Mesendoderm (in vitro differentiated cells): ENCODE results near the gene DKKL1.

Source experiments
- DNase-seq: peaks from one replicate; pipeline ENCODE4 v3.0.0; 2013
- H2AK5ac ChIP-seq: 2 replicates; pipeline ENCODE4 v1.6.1; 2013; ENCODE audit warnings: low read length, inconsistent platforms
- H2BK120ac ChIP-seq: 2 replicates; pipeline ENCODE4 v1.6.1; 2013; ENCODE audit warnings: low read depth, mild to moderate bottlenecking, low read length, moderate library complexity, mixed read lengths
- H2BK15ac ChIP-seq: replicated peaks from 2 replicates; pipeline ENCODE4 v1.6.1; 2013; ENCODE audit warnings: low read depth, mild to moderate bottlenecking, moderate library complexity
- H2BK5ac ChIP-seq: 2 replicates; pipeline ENCODE4 v1.6.1; 2013; ENCODE audit warnings: low read length, inconsistent platforms
- H3K18ac ChIP-seq: 2 replicates; pipeline ENCODE4 v1.6.1; 2013; ENCODE audit warnings: mild to moderate bottlenecking, low read length, mixed read lengths
- H3K23ac ChIP-seq: one replicate; pipeline ENCODE4 v1.6.1; 2013; ENCODE audit warnings: low read length
- H3K27ac ChIP-seq: 2 replicates; pipeline ENCODE4 v1.5.1; 2013; ENCODE audit warnings: low read depth, mild to moderate bottlenecking, inconsistent platforms, low read length, moderate library complexity
- H3K27me3 ChIP-seq: 2 replicates; pipeline ENCODE4 v1.6.1; 2013; ENCODE audit warnings: low read length, control low read depth, mild to moderate bottlenecking, inconsistent platforms; ENCODE audit not compliant: insufficient read depth, poor library complexity
- H3K36me3 ChIP-seq: 2 replicates; pipeline ENCODE4 v1.6.1; 2013; ENCODE audit warnings: low read length, inconsistent platforms; ENCODE audit not compliant: control insufficient read depth, insufficient read depth
- H3K4ac ChIP-seq: one replicate; pipeline ENCODE4 v1.6.1; 2013; ENCODE audit warnings: low read depth, mild to moderate bottlenecking, low read length, moderate library complexity
- H3K4me1 ChIP-seq: 2 replicates; pipeline ENCODE4 v1.6.1; 2013; ENCODE audit warnings: low read depth, low read length, inconsistent platforms; ENCODE audit not compliant: control insufficient read depth
- H3K4me2 ChIP-seq: 2 replicates; pipeline ENCODE4 v1.6.1; 2013; ENCODE audit warnings: low read length
- H3K4me3 ChIP-seq: 2 replicates; pipeline ENCODE4 v1.5.1; 2013; ENCODE audit warnings: mild to moderate bottlenecking, low read length
- H3K56ac ChIP-seq: one replicate; pipeline ENCODE4 v1.6.1; 2013; ENCODE audit warnings: low read length
- H3K79me1 ChIP-seq: 2 replicates; pipeline ENCODE4 v1.6.1; 2013; ENCODE audit warnings: low read length, inconsistent platforms
- H3K79me2 ChIP-seq: 2 replicates; pipeline ENCODE4 v1.6.1; 2013; ENCODE audit warnings: mild to moderate bottlenecking, low read length; ENCODE audit not compliant: control insufficient read depth, insufficient read depth
- H3K9ac ChIP-seq: 2 replicates; pipeline ENCODE4 v1.6.1; 2013; ENCODE audit warnings: low read length, inconsistent platforms
- H4K5ac ChIP-seq: one replicate; pipeline ENCODE4 v1.6.1; 2013; ENCODE audit warnings: low read length
- H4K8ac ChIP-seq: one replicate; pipeline ENCODE4 v1.6.1; 2013; ENCODE audit warnings: low read depth, mild to moderate bottlenecking, control low read depth, low read length, moderate library complexity
- WGBS: extraction: QIAGEN DNeasy Blood & Tissue Kit; methylation state at CpG from one replicate; pipeline ENCODE4 v1.1.7; 2013; ENCODE audit warnings: low lambda C conversion rate, missing lambda C conversion rate; ENCODE audit not compliant: insufficient coverage; ENCODE audit errors: extremely low coverage; 5-methylcytosine and 5-hydroxymethylcytosine counted together

Gene DKKL1

DNA sequence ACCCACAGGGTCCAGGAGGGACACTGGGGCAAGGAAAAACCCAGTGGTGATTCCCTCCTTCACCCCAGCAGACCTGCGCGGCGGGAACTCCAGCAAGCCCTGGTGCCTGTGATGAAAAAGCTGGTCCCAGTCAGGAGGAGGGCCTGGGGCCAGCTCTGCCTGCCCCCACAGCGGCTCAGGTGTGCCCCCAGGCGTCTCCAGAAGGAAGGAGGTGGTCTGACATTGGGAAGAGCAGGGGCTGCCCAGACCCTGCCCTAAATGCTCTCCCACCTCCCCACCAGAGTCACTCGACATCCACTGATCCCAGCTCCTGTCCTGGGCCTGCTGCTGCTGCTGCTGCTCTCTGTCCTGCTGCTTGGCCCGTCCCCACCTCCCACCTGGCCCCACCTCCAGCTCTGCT is 53.4 kb downstream of the DKKL1 start:
- Histone ChIP-seq H2BK120ac (no peak overlapping the region), H2AK5ac (no peak overlapping the region), H3K27me3 (peaks cover 7% of the 10 kb centered on the region), H3K4me2 (no peak overlapping the region), H4K8ac (no peak overlapping the region), H3K4me1 (peaks cover 4% of the 10 kb centered on the region), H2BK15ac (no peak overlapping the region), H3K79me1 (no peaks in the 10 kb centered on the region), H3K36me3 (no peaks in the 10 kb centered on the region), H4K5ac (no peak overlapping the region), H3K23ac (no peak overlapping the region), H3K9ac (no peak overlapping the region), H3K18ac (no peak overlapping the region), H3K4ac (no peak overlapping the region), H3K56ac (no peak overlapping the region), H2BK5ac (no peak overlapping the region), H3K4me3 (no peak overlapping the region), H3K79me2 (no peaks in the 10 kb centered on the region), H3K27ac (no peak overlapping the region)
- WGBS = no CpG with 5 or more reads among the region's 7 CpGs
- DNase-seq = no peak

- H3K23ac ChIP-seq = no peak overlapping the region
- H4K8ac ChIP-seq = no peak overlapping the region
- no peak overlapping the region for H2BK5ac ChIP-seq
- H3K4me3 ChIP-seq = no peak overlapping the region
- no peak overlapping the region for H2BK120ac ChIP-seq
- H2AK5ac ChIP-seq = no peak overlapping the region
- H3K27ac ChIP-seq = no peak overlapping the region
- no CpG with 5 or more reads among the region's 5 CpGs for WGBS
- no peak overlapping the region for H3K4me2 ChIP-seq
- H3K36me3 ChIP-seq = no peaks in the 10 kb centered on the region
- H4K5ac ChIP-seq = no peak overlapping the region
- H3K27me3 ChIP-seq = peaks cover 22% of the 10 kb centered on the region
- no peak overlapping the region for H3K18ac ChIP-seq
- H3K56ac ChIP-seq = no peak overlapping the region
- DNase-seq = no peak
- H3K9ac ChIP-seq = no peak overlapping the region
- no peaks in the 10 kb centered on the region for H3K79me1 ChIP-seq
- no peak overlapping the region for H2BK15ac ChIP-seq
- no peaks in the 10 kb centered on the region for H3K4me1 ChIP-seq
- H3K79me2 ChIP-seq = no peaks in the 10 kb centered on the region
- no peak overlapping the region for H3K4ac ChIP-seq
Measured at GRCh38 chr19:49418511-49418910, 54.8 kb downstream of the DKKL1 start.

GRCh38 chr19:49419173-49419572 is 55.5 kb downstream of the DKKL1 start:
- H3K36me3 ChIP-seq = no peaks in the 10 kb centered on the region
- peaks cover 27% of the 10 kb centered on the region for H3K27me3 ChIP-seq
- no CpG with 5 or more reads among the region's 2 CpGs for WGBS
- H3K27ac ChIP-seq = no peak overlapping the region
- H2AK5ac ChIP-seq = no peak overlapping the region
- H2BK5ac ChIP-seq = no peak overlapping the region
- H2BK15ac ChIP-seq = no peak overlapping the region
- H3K4me3 ChIP-seq = no peak overlapping the region
- H4K5ac ChIP-seq = no peak overlapping the region
- H3K9ac ChIP-seq = no peak overlapping the region
- H3K79me2 ChIP-seq = no peaks in the 10 kb centered on the region
- H3K79me1 ChIP-seq = no peaks in the 10 kb centered on the region
- H3K4ac ChIP-seq = no peak overlapping the region
- H3K23ac ChIP-seq = no peak overlapping the region
- H3K18ac ChIP-seq = no peak overlapping the region
- no peak overlapping the region for H4K8ac ChIP-seq
- no peak overlapping the region for H3K4me2 ChIP-seq
- no peak for DNase-seq
- H3K4me1 ChIP-seq = no peaks in the 10 kb centered on the region
- H3K56ac ChIP-seq = no peak overlapping the region
- no peak overlapping the region for H2BK120ac ChIP-seq

DNA sequence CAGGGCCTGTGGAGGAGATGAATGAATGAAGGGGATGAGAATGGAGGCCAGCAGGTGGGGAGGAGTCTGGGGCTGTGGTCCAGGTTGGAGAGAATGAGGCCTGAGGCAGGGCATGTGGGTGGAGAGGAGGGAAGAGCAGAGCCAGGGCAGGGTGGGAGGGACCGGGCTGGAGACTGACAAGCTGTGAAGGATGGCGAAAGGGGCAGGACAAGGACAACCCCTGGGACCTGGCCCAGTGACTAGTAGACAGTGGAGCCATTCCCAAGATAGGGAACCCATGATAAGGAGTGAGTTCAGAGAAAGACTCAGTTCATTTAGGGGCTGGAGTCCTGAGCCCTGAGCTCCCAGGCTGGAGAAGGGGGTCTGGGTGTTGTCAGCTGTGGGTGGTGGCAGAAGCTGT is 56.5 kb downstream of the DKKL1 start:
- Histone ChIP-seq H3K4me3 (no peak overlapping the region), H3K4me1 (no peaks in the 10 kb centered on the region), H2BK15ac (no peak overlapping the region), H2AK5ac (no peak overlapping the region), H4K8ac (no peak overlapping the region), H2BK5ac (no peak overlapping the region), H3K27ac (no peak overlapping the region), H3K27me3 (peaks cover 30% of the 10 kb centered on the region), H3K56ac (no peak overlapping the region), H4K5ac (no peak overlapping the region), H3K36me3 (no peaks in the 10 kb centered on the region), H3K4ac (no peak overlapping the region), H3K23ac (no peak overlapping the region), H3K4me2 (no peak overlapping the region), H3K9ac (no peak overlapping the region), H3K79me1 (no peaks in the 10 kb centered on the region), H2BK120ac (no peak overlapping the region), H3K79me2 (no peaks in the 10 kb centered on the region), H3K18ac (no peak overlapping the region)
- no CpG with 5 or more reads among the region's 2 CpGs for WGBS
- no peak for DNase-seq

DNA sequence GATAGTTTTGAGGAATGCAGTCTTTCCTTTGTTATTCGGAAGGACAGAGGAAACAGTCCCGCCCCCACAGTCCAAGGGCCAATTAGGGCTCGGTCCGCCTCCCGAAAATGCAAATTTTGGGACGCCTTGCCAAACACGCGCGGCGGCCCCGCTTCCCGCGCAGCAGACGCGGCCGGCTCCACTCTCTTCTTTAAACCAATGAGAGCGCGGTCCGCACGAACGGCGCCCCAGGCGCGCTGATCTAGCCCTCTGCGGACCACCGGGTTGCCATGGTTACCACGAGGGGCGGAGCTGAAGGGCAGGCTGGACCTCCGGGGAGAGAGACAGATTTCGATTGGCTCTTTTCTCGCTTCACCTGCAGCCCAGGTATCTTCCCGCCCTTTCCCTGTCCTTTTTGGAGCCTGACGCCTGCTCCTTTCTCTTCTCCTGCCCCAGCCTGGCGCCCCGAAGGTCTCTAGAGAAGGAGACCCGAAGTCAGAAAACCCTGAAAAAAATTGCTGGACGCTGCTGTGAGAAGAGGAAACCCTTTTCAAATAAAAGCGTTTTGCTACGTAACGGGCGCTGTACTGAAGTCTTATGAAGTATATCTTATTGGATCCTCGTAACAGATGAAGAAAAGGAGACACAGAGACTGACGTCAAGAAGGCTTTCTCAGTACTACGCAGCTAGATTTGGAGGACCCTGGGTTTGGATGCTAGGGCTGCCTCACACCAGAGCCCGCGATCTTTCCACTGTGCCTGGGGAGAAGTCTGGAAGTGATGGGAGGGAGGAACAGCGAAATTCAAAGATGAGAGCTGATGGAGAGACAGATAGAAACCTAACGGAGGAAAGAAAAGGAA is 57.6 kb downstream of the DKKL1 start:
- Histone ChIP-seq H2BK5ac (no peak overlapping the region), H3K4me2 (no peak overlapping the region), H3K9ac (no peak overlapping the region), H3K4me3 (no peak overlapping the region), H3K4me1 (no peaks in the 10 kb centered on the region), H2BK15ac (no peak overlapping the region), H4K8ac (no peak overlapping the region), H3K23ac (no peak overlapping the region), H3K36me3 (no peaks in the 10 kb centered on the region), H4K5ac (no peak overlapping the region), H3K79me2 (no peaks in the 10 kb centered on the region), H3K4ac (no peak overlapping the region), H3K27me3 (peaks cover 37% of the 10 kb centered on the region), H3K18ac (no peak overlapping the region), H3K27ac (no peak overlapping the region), H3K56ac (no peak overlapping the region), H3K79me1 (no peaks in the 10 kb centered on the region), H2BK120ac (no peak overlapping the region), H2AK5ac (no peak overlapping the region)
- peak; percentile 96 for DNase-seq
- no CpG with 5 or more reads among the region's 48 CpGs for WGBS

DNA sequence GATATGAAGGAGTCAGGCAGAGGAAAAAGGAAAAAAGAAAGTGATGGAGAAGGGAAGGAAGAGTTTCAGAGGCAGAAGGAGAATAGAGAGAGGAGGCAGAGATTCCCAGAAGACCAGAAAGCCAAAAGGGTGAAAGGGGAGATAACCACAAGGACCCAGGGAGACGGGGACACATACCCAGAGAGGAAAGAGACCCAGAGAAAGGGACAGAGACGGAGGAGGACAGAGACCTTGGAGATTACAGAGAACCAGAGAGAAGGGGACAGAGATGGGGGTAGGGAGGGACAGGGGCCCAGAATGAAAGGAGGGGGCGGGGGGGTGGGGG is 58.2 kb downstream of the DKKL1 start:
- no peak overlapping the region for H4K5ac ChIP-seq

More for the DNA sequence above, 58.2 kb downstream of the DKKL1 start:
- H3K56ac ChIP-seq = no peak overlapping the region
- no peak overlapping the region for H3K9ac ChIP-seq
- H2AK5ac ChIP-seq = no peak overlapping the region
- H2BK5ac ChIP-seq = no peak overlapping the region
- no peak overlapping the region for H2BK15ac ChIP-seq
- whole genome bisulfite sequencing = no CpG with 5 or more reads among the region's 3 CpGs
- H3K4me3 ChIP-seq = no peak overlapping the region
- H3K79me2 ChIP-seq = no peaks in the 10 kb centered on the region
- no peak overlapping the region for H4K8ac ChIP-seq
- H3K27ac ChIP-seq = no peak overlapping the region
- H3K23ac ChIP-seq = no peak overlapping the region
- no peak overlapping the region for H3K4ac ChIP-seq
- H3K79me1 ChIP-seq = no peaks in the 10 kb centered on the region
- H3K18ac ChIP-seq = no peak overlapping the region
- no peaks in the 10 kb centered on the region for H3K4me1 ChIP-seq
- no peak overlapping the region for H2BK120ac ChIP-seq
- peaks cover 40% of the 10 kb centered on the region for H3K27me3 ChIP-seq
- DNase-seq = no peak
- no peaks in the 10 kb centered on the region for H3K36me3 ChIP-seq
- H3K4me2 ChIP-seq = no peak overlapping the region
